HAP-1 (cell line): ENCODE measurements around the gene LMX1A.

ENCODE experiments used
- DNase-seq, 2 experiments: peaks; one replicate each; pipeline ENCODE4 v3.0.0-alpha.2; 2016 to 2020; ENCODE audit warnings: low spot score in 2 of 2
- H3K27me3 ChIP-seq: fragments of 250-450 bp; sonication (Bioruptor Pico); 2 replicates; pipeline ENCODE4 v1.5.1; 2020; ENCODE audit warnings: low read depth, mild to moderate bottlenecking, moderate library complexity
- H3K36me3 ChIP-seq: fragments of 250-450 bp; sonication (Bioruptor Pico); replicated peaks from 2 replicates; pipeline ENCODE4 v1.5.1; 2020; ENCODE audit warnings: mild to moderate bottlenecking
- H3K4me1 ChIP-seq: fragments of 250-450 bp; sonication (Bioruptor Pico); 2 replicates; pipeline ENCODE4 v1.5.1; 2020; ENCODE audit warnings: mild to moderate bottlenecking
- H3K4me3 ChIP-seq: fragments of 250-450 bp; sonication (Bioruptor Pico); 2 replicates; pipeline ENCODE4 v1.5.1; 2020; ENCODE audit warnings: mild to moderate bottlenecking, moderate library complexity
- H3K9me3 ChIP-seq: fragments of 250-450 bp; sonication (Bioruptor Pico); 2 replicates; pipeline ENCODE4 v1.5.1; 2020; ENCODE audit warnings: mild to moderate bottlenecking, moderate library complexity
- in situ Hi-C: fragments of 300-500 bp; cut with MboI; formaldehyde crosslinking; loops from 3 replicates; pipeline ENCODE4 v1.14.3; 2020; ENCODE audit warnings: low sequenced_read_pairs, inconsistent platforms, mixed read lengths

Gene LMX1A

GRCh38 chr1:165355977-165356811, at the start of gene LMX1A:
Gene LMX1A, minus strand, starts transcription at chr1:165356715. Its CDS starts 1,156 bp downstream, at chr1:165355559.
- Histone ChIP-seq H3K4me1 (no peaks in the 10 kb centered on the region), H3K4me3 (no peak within 1 kb of the TSS), H3K9me3 (no peaks in the 10 kb centered on the region), H3K27me3 (peaks cover 77% of the 10 kb centered on the region), H3K36me3 (no peaks in the 10 kb centered on the region)
- DNase-seq = no peak
- in situ Hi-C loops = no loop called here

GRCh38 chr1:165403835-165404482, 47.4 kb upstream of the LMX1A start:
- no peaks in the 10 kb centered on the region for H3K9me3 ChIP-seq
- no peaks in the 10 kb centered on the region for H3K36me3 ChIP-seq
- H3K4me3 ChIP-seq = no peak overlapping the region
- no peaks in the 10 kb centered on the region for H3K4me1 ChIP-seq
- in situ Hi-C loops = loop anchor here (5.0 kb wide), 1 partner anchor 188 kb away; no protein-coding TSS in a partner anchor
- DNase-seq = peak in 1 of 2 experiments; percentile 37
- no peaks in the 10 kb centered on the region for H3K27me3 ChIP-seq

GRCh38 chr1:165402517-165403111, 46.1 kb upstream of the LMX1A start:
- in situ Hi-C loops = loop anchor here (5.0 kb wide), 1 partner anchor 190 kb away; no protein-coding TSS in a partner anchor
- no peaks in the 10 kb centered on the region for H3K27me3 ChIP-seq
- H3K9me3 ChIP-seq = no peaks in the 10 kb centered on the region
- no peaks in the 10 kb centered on the region for H3K4me1 ChIP-seq
- no peak overlapping the region for H3K4me3 ChIP-seq
- no peak for DNase-seq
- no peaks in the 10 kb centered on the region for H3K36me3 ChIP-seq

- in situ Hi-C loops = loop anchor here (25.0 kb wide), 1 partner anchor 514 kb away; no protein-coding TSS in a partner anchor
- Histone ChIP-seq H3K9me3 (no peaks in the 10 kb centered on the region), H3K4me1 (no peaks in the 10 kb centered on the region), H3K36me3 (no peaks in the 10 kb centered on the region), H3K4me3 (no peak overlapping the region), H3K27me3 (no peaks in the 10 kb centered on the region)
- no peak for DNase-seq
These were observed 41.4 kb upstream of the LMX1A start for GRCh38 chr1:165397944-165398343.

- Histone ChIP-seq H3K36me3 (no peaks in the 10 kb centered on the region), H3K4me3 (no peak overlapping the region), H3K27me3 (peaks cover 3% of the 10 kb centered on the region; the same call in 1 of the 2 replicates), H3K4me1 (no peaks in the 10 kb centered on the region), H3K9me3 (no peaks in the 10 kb centered on the region)
- no peak for DNase-seq
- in situ Hi-C loops = loop anchor here (25.0 kb wide), 1 partner anchor 516 kb away; no protein-coding TSS in a partner anchor
These were observed 39.4 kb upstream of the LMX1A start for GRCh38 chr1:165395901-165396300.

- no peak for DNase-seq
- Histone ChIP-seq H3K36me3 (no peaks in the 10 kb centered on the region), H3K27me3 (peaks cover 4% of the 10 kb centered on the region; the same call in 1 of the 2 replicates), H3K9me3 (no peaks in the 10 kb centered on the region), H3K4me3 (no peak overlapping the region), H3K4me1 (no peaks in the 10 kb centered on the region)
- in situ Hi-C loops = loop anchor here (25.0 kb wide), 1 partner anchor 517 kb away; no protein-coding TSS in a partner anchor
These were observed 39.0 kb upstream of the LMX1A start for GRCh38 chr1:165395478-165395877.

GRCh38 chr1:165392634-165393571, 36.4 kb upstream of the LMX1A start:
- Histone ChIP-seq H3K4me1 (no peaks in the 10 kb centered on the region), H3K4me3 (no peak overlapping the region), H3K36me3 (no peaks in the 10 kb centered on the region), H3K27me3 (peaks cover 20% of the 10 kb centered on the region), H3K9me3 (no peaks in the 10 kb centered on the region)
- DNase-seq = peak; percentile 58 to 83
- in situ Hi-C loops = loop anchor here (25.0 kb wide), 1 partner anchor 519 kb away; no protein-coding TSS in a partner anchor

GRCh38 chr1:165389609-165390008, 33.1 kb upstream of the LMX1A start:
- Histone ChIP-seq H3K36me3 (no peaks in the 10 kb centered on the region), H3K27me3 (peaks cover 29% of the 10 kb centered on the region), H3K4me3 (no peak overlapping the region), H3K4me1 (no peaks in the 10 kb centered on the region), H3K9me3 (no peaks in the 10 kb centered on the region)
- in situ Hi-C loops = loop anchor here (25.0 kb wide), 1 partner anchor 523 kb away; no protein-coding TSS in a partner anchor
- DNase-seq = no peak

- Histone ChIP-seq H3K4me3 (no peak overlapping the region), H3K9me3 (no peaks in the 10 kb centered on the region), H3K4me1 (no peaks in the 10 kb centered on the region), H3K36me3 (no peaks in the 10 kb centered on the region), H3K27me3 (peaks cover 29% of the 10 kb centered on the region)
- no peak for DNase-seq
- in situ Hi-C loops = loop anchor here (25.0 kb wide), 1 partner anchor 524 kb away; no protein-coding TSS in a partner anchor
These were observed 31.4 kb upstream of the LMX1A start for GRCh38 chr1:165387961-165388360.

GRCh38 chr1:165387505-165387904, 31.0 kb upstream of the LMX1A start:
- H3K4me3 ChIP-seq = no peak overlapping the region
- H3K9me3 ChIP-seq = no peaks in the 10 kb centered on the region
- H3K27me3 ChIP-seq = peaks cover 26% of the 10 kb centered on the region
- no peak for DNase-seq
- in situ Hi-C loops = loop anchor here (25.0 kb wide), 1 partner anchor 525 kb away; no protein-coding TSS in a partner anchor
- no peaks in the 10 kb centered on the region for H3K36me3 ChIP-seq
- no peaks in the 10 kb centered on the region for H3K4me1 ChIP-seq

- Histone ChIP-seq H3K4me3 (no peak overlapping the region), H3K27me3 (peaks cover 15% of the 10 kb centered on the region), H3K36me3 (no peaks in the 10 kb centered on the region), H3K4me1 (no peaks in the 10 kb centered on the region), H3K9me3 (no peaks in the 10 kb centered on the region)
- in situ Hi-C loops = loop anchor here (25.0 kb wide), 1 partner anchor 528 kb away; no protein-coding TSS in a partner anchor
- DNase-seq = no peak
These were observed 27.3 kb upstream of the LMX1A start for GRCh38 chr1:165383599-165384405.

GRCh38 chr1:165383067-165383466, 26.6 kb upstream of the LMX1A start:
- Histone ChIP-seq H3K9me3 (no peaks in the 10 kb centered on the region), H3K4me1 (no peaks in the 10 kb centered on the region), H3K36me3 (no peaks in the 10 kb centered on the region), H3K4me3 (no peak overlapping the region), H3K27me3 (peaks cover 10% of the 10 kb centered on the region; the same call in 1 of the 2 replicates)
- DNase-seq = no peak
- in situ Hi-C loops = loop anchor here (25.0 kb wide), 1 partner anchor 529 kb away; no protein-coding TSS in a partner anchor
